Keratinocyte (primary cell): ENCODE measurements around the gene GHITM. TPM values are rescaled to one million over a fixed set of nuclear protein-coding genes. Genes with fewer than 3 reads are reported as not detected.

Experiments
- DNase-seq: peaks from one replicate; pipeline ENCODE4 v3.0.0-alpha.2; 2011; ENCODE audit warnings: low read depth, missing footprints, low spot score
- FAIRE-seq: peaks from 2 replicates; lab custom pipeline; 2011; peaks lifted over from hg19 to GRCh38; lab: Jason Lieb, UNC
- H2AFZ ChIP-seq: 2 replicates; pipeline ENCODE4 v1.6.0; 2012; ENCODE audit warnings: low read length, control low read depth, inconsistent platforms; ENCODE audit not compliant: control insufficient read depth
- H3K27ac ChIP-seq: 2 replicates; pipeline ENCODE4 v1.5.1; 2011; ENCODE audit warnings: low read length; ENCODE audit not compliant: control insufficient read depth, insufficient read depth
- H3K27me3 ChIP-seq: 3 replicates; pipeline ENCODE4 v1.6.0; 2011; ENCODE audit warnings: low read length; ENCODE audit not compliant: control insufficient read depth, insufficient read depth; ENCODE audit errors: extremely low read depth
- H3K36me3 ChIP-seq, 2 experiments: 2 replicates in 1 of 2; 3 replicates in 1 of 2; pipeline ENCODE4 v1.5.1; 2011; ENCODE audit warnings: low read length in 2 of 2, mild to moderate bottlenecking in 1 of 2; ENCODE audit not compliant: control insufficient read depth in 2 of 2, insufficient read depth in 2 of 2; ENCODE audit errors: extremely low read depth in 1 of 2
- H3K4me1 ChIP-seq: 3 replicates; pipeline ENCODE4 v1.5.1; 2011; ENCODE audit warnings: low read length; ENCODE audit not compliant: control insufficient read depth, insufficient read depth; ENCODE audit errors: extremely low read depth
- H3K4me2 ChIP-seq: 3 replicates; pipeline ENCODE4 v1.6.0; 2011; ENCODE audit warnings: low read depth, low read length; ENCODE audit not compliant: control insufficient read depth, insufficient read depth; ENCODE audit errors: extremely low read depth
- H3K4me3 ChIP-seq, 3 experiments: fragments of 200-600 bp in 1 of 3; sonication (generic) in 1 of 3; 2 replicates in 2 of 3; 3 replicates in 1 of 3; pipeline ENCODE4 v1.5.1; 2011 to 2016; ENCODE audit warnings: low read length in 3 of 3, mild to moderate bottlenecking in 3 of 3, control low read depth in 2 of 3, inconsistent platforms in 1 of 3, low read depth in 1 of 3, mixed read lengths in 1 of 3, mixed run types in 1 of 3, moderate library complexity in 1 of 3; ENCODE audit not compliant: control insufficient read depth in 2 of 3, insufficient read depth in 2 of 3; ENCODE audit errors: extremely low read depth in 1 of 3
- H3K79me2 ChIP-seq: 2 replicates; pipeline ENCODE4 v1.6.0; 2012; ENCODE audit warnings: low read length; ENCODE audit not compliant: control insufficient read depth, insufficient read depth
- H3K9ac ChIP-seq: 3 replicates; pipeline ENCODE4 v1.6.0; 2011; ENCODE audit warnings: low read length; ENCODE audit not compliant: control insufficient read depth, insufficient read depth; ENCODE audit errors: extremely low read depth
- H3K9me1 ChIP-seq: 3 replicates; pipeline ENCODE4 v1.6.0; 2011; ENCODE audit warnings: low read length; ENCODE audit not compliant: control insufficient read depth, insufficient read depth; ENCODE audit errors: extremely low read depth
- H3K9me3 ChIP-seq: 2 replicates; pipeline ENCODE4 v1.5.1; 2012; ENCODE audit warnings: low read depth, low read length; ENCODE audit not compliant: control insufficient read depth
- H4K20me1 ChIP-seq: 3 replicates; pipeline ENCODE4 v1.6.0; 2011; ENCODE audit warnings: low read length; ENCODE audit not compliant: control insufficient read depth, insufficient read depth; ENCODE audit errors: extremely low read depth
- CTCF ChIP-seq, 3 experiments: IDR thresholded peaks in 1 of 3; conservative IDR thresholded peaks in 1 of 3; optimal IDR thresholded peaks in 1 of 3; 2 replicates in 2 of 3; 3 replicates in 1 of 3; pipeline versions ENCODE3 to v1.5.1; 2011; ENCODE audit warnings: low read length in 3 of 3, mild to moderate bottlenecking in 3 of 3, moderate library complexity in 2 of 3, control low read depth in 1 of 3, inconsistent platforms in 1 of 3; ENCODE audit not compliant: insufficient read depth in 2 of 3; ENCODE audit errors: extremely low read depth in 1 of 3
- EZH2 ChIP-seq: IDR thresholded peaks from one replicate; pipeline ENCODE4 v1.6.1; 2012; ENCODE audit warnings: inconsistent platforms, mild to moderate bottlenecking, low read length, moderate library complexity
- dilution Hi-C: fragments of 300-500 bp; cut with MboI; formaldehyde crosslinking; loops from one replicate; pipeline ENCODE4 v1.7.0; 2020; ENCODE audit warnings: low sequenced_read_pairs; ENCODE audit not compliant: extremely low pct_ligation_motif_present
- polyA plus RNA-seq, 5 experiments: library from polyadenylated mRNA; depleted of rRNA in 3 of 5; stranded (reverse) in 3 of 5; stranded (forward) in 1 of 5; unstranded in 1 of 5; fragments of >200 nt; gene quantifications; 1 replicate in 1 of 5; 2 replicates in 3 of 5; 3 replicates in 1 of 5; pipeline versions ENCODE4 v1.2.1 to v1.2.3, GENCODE V29; 2011 to 2012; ENCODE audit warnings: missing spikeins in 2 of 5, low read depth in 1 of 5, low replicate concordance in 1 of 5

The GHITM gene
- polyA plus RNA-seq, 1 donor (not counting 4 experiments of a cell fraction or from before 2014, with no cell fraction given): 214 TPM

DNA sequence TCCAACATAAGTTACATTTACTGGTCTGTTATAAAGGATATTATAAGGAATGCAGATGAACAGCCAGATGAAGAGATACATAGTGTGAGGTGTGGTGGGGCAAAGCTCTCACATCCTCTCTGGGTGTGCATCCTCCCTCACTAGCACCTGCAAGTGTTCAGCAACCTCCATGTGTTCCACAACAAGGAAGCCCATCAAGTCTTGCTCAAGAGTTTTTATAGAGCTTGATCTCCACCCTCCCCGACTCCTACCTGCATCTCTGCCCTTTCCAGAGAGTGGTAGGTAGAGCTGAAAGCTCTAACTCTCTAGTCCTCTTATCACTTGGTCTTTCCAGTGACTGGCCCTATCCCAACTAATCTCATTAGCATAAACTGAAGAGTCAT, 12.5 kb upstream of the GHITM start:
- Histone ChIP-seq H4K20me1 (no peaks in the 10 kb centered on the region), H2AFZ (no peak overlapping the region), H3K27ac (no peak overlapping the region), H3K79me2 (no peaks in the 10 kb centered on the region), H3K9me3 (peaks cover 3% of the 10 kb centered on the region), H3K36me3 (no peaks in the 10 kb centered on the region), H3K4me3 (no peak overlapping the region), H3K4me1 (no peaks in the 10 kb centered on the region), H3K9ac (no peak overlapping the region), H3K9me1 (no peaks in the 10 kb centered on the region), H3K4me2 (no peak overlapping the region), H3K27me3 (no peaks in the 10 kb centered on the region)
- TF ChIP-seq EZH2 (no peak), CTCF (optimal IDR thresholded peaks at IDR 0.05 in 1 of 3, IDR thresholded peaks at IDR 0.05 in 1 of 3, conservative IDR thresholded peaks at IDR 0.05 in 1 of 3; ENCODE audit: extremely low read depth in 1 of 3, insufficient read depth in 2 of 3, low read length in 3 of 3) (no peak)
- dilution Hi-C loops: no loop called here
- DNase-seq (no peak), FAIRE-seq (no peak)

GRCh38 chr10:84135836-84136235, 3.5 kb upstream of the GHITM start:
- peaks cover 6% of the 10 kb centered on the region for H3K4me1 ChIP-seq
- H3K9me1 ChIP-seq: no peaks in the 10 kb centered on the region
- H3K36me3 ChIP-seq: no peaks in the 10 kb centered on the region
- H3K79me2 ChIP-seq: peaks cover 14% of the 10 kb centered on the region
- H2AFZ ChIP-seq: no peak overlapping the region
- H3K9me3 ChIP-seq: no peaks in the 10 kb centered on the region
- H3K27me3 ChIP-seq: no peaks in the 10 kb centered on the region
- no peak overlapping the region for H3K4me2 ChIP-seq
- dilution Hi-C loops: no loop called here
- TF ChIP-seq EZH2 (no peak), CTCF (optimal IDR thresholded peaks at IDR 0.05 in 1 of 3, IDR thresholded peaks at IDR 0.05 in 1 of 3, conservative IDR thresholded peaks at IDR 0.05 in 1 of 3; ENCODE audit: extremely low read depth in 1 of 3, insufficient read depth in 2 of 3, low read length in 3 of 3) (no peak)
- no peak overlapping the region for H3K4me3 ChIP-seq
- FAIRE-seq (no peak), DNase-seq (no peak)
- no peak overlapping the region for H3K9ac ChIP-seq
- no peaks in the 10 kb centered on the region for H4K20me1 ChIP-seq
- no peak overlapping the region for H3K27ac ChIP-seq
